ENCODE measurements around the gene CDCA8.
"Not testable (repeated sequence)": the region's sequence is repeated elsewhere in the genome, so short reads cannot be mapped to it uniquely, and the experiment has no call there.

Gene CDCA8

DNA sequence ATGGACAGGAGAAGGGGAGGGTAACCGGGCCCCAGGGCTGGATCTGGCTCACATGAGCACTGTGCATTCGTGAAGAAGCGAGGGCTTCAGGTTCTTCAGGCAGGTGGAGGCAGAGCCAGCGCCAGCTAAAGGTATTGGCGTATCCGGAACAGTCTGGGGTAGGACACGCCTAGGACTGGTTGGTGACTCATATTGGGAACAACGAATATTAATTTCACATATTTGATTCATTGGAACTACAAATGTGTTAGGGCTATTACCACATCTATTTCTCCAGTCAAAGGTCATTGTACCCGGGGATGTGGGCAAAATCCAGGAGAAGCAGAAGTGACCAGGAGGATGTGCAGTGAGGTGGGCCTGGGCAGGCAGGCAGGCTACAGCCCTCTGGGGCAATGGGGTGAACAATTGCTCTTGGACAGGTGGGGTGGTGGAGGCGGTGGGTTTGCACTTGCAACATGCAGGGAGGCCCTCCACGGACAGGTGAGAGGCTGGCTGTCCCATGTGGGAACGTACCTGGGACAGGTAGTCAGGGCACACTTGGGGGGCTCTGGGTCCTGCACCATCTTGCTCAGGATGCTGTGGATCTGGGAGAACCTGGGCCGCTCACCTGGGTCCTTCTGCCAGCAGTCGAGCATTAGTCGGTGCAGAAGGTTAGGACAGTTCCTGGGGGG, 26.7 kb downstream of the CDCA8 start:
- no peak for DNase-seq

DNA sequence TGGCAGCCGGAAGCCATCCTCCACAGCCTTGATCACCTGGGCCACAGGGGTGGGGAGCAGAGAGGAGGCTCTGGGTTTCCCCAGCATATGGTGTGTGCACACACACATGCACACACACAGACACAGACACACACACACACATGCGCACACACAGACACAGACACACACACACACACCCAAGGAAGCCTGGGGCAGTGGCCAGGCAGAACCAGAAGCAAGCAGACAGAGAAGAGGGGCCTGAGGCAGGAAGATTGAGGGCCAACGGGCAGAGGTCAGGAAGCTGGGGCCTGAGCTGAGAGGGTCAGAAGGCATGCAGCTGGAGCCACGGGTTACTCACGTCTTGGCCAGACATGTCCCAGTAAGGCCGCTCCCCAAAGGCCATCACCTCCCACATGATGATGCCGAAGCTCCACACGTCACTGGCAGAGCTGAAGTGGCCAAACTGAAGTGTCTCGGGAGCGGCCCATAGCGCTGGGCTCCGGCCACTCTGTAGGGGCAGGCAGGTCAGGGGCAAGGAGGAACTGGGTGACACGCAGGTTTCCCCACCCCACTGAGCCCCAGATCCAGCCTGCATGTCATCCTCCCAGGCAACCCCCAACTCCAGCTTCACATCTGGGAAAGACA, 27.4 kb downstream of the CDCA8 start:
- no peak for DNase-seq

DNA sequence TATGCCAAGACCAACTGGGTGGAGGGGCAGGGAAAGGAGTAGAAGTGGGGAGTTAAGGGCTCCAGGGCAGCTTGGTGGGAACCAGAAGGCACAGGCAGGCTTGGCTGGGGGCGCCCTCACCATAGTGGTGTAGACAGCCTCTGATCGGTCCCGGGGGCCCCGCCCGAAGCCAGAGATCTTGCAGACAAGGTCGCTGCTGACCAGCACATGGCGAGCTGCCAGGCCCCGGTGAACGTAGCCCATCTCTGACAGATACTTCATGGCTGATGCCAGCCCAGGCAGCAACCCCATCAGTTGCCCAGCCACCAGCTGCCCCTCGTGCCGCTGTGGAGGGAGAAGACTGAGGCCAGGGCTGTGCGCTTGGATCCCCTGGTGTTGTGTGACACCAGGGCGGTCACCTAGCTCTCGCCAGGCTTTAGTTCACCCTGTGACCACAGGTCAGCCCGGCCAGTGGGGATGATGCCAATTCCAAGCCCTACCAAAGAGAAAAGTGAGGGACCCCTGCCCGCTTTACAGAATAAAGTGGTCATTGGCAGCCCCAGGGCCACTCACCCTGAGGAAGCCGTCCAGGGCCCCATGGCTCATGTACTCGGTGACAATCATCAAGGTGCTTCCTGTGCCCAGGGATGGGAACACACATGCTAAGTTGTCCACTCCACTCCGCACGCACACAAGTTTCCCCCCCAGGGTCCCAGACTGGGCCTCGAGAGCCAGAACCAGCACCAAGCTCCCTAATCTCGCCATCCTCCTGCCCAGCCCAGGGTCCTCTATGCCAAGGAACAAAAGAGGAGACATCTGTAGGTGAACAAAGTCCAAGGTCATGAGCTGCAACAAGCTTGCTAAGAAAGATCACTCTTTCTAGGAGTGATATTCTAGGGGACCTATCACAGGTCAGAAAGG, 28.2 kb downstream of the CDCA8 start:
- DNase-seq: no peak

DNA sequence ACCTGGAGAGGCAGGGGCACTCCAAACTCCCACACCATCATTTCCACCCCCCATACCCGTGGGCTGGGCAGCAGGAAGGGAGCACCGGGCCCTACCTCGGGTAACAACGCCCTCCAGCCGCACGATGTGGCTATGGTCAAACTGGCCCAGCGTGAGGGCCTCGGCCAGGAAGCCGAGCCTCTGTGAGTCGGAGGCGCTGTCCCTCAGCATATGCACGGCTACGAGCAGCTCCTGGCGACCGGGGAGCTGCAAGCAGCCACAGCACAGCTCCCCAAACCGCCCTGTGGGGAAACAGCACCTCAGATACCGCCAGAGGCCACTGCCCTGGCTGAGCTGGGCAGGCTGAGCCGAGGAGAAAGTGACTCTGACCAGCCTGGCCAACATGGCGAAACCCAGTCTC, 29.2 kb downstream of the CDCA8 start:
- no peak for DNase-seq

DNA sequence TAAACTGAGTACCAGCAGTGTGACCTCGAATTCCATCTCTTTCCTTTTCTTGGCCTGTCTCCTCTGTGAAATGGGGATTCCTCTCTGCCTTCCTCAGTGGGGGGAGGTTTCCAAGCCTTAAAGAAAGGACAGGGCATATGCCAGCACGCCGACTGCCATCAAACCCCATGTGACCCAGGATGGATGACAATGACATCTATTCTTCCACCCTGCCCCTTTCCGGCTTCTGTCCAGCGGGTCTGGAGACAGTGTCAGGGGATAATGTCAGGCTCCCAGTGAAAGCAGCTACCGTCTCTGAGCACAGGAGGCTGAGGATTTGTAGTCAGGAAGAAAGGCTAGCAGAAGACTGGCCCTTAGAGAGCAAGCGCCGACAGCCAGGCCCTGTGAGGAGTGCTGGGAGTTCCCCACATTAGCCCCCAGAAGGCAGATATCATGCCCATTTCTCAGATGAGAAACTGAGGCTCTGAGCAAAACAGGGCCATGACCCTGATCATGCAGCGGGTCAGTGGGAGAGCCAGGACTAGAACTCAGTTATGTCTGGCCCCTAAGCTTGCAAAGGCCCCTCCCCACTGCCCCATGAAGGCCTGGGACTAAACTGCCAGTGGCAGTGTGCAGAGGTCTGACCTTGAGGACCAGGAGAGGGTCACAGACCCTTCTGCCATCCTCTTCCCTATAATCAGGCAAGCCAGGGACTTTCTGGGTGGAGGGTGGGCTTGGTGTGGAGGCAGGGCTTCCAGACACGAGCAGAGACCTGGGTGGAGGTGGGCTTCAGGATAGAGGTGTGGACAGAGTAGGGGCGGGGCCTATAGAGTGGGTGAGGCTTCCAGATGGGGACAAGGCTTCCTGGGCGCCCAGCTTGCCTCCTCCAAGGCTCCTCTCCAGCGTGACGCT, 30.1 kb downstream of the CDCA8 start:
- DNase-seq: no peak

DNA sequence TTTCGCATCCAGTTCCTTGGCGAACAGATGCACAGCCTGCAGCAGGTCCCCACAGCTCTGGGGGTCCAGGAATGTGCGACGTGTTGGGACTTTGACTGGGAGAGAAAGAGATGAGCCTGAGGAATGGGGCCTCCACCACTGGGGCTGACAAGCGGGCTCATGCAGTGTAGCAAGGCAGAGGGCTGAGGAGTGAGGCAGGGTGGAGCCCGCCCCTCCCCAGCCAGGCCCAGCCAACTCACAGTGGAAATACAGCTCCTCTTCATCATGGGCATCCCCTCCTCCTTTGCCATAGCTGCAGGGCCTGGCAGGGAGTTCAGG, 30.7 kb downstream of the CDCA8 start:
- DNase-seq: no peak

DNA sequence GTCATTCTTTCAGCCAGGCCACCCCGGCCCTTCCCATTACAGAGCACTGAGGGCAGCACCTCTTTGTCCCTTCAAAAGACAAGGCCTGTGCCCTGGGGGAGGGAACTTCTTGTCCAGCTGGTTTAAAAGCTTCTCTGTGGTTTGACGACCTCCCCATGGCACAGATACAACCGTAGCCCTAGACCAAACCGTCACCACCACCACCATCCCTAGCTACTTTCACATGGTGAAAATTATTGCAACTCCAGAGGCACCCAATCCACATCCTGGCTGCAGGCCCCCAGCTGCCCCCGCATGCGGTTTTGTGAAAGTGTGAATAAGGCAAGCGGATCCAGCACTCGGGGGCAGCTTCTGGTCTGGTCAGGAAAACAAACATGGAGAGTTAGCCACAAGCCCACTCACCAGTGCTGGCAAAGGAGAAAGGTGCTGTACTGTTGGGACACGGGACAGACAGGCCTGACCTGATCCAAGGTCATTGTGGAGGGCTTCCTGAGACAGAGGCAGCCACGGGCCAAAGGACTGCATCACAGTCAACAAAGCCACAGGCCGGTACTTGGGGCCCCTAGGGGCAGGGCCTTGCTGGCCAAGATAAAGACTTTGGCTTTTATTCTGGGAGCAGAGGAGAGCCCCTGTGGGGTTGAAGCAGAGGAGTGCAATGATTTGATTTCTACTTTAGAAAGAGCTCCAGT, 31.2 kb downstream of the CDCA8 start:
- no peak for DNase-seq

DNA sequence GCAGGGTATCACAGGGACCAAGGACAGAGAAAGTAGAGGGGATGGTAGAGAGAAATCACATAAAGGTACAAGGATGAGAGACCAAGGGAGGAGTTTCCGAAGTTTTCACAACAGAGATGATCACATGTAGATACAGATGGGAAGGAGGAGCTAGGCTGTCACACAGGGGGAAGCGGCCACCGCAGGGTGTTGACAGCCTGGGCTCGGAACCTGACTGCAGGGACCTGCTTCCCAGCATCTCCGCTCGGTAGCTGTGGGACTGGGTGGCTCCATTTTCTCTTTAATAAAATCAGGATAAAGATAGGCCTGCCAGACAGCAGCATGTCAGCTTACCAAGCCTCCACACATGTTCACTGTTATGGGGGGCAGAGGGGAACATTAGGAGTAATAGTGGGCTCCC, 32.3 kb downstream of the CDCA8 start:
- no peak for DNase-seq

DNA sequence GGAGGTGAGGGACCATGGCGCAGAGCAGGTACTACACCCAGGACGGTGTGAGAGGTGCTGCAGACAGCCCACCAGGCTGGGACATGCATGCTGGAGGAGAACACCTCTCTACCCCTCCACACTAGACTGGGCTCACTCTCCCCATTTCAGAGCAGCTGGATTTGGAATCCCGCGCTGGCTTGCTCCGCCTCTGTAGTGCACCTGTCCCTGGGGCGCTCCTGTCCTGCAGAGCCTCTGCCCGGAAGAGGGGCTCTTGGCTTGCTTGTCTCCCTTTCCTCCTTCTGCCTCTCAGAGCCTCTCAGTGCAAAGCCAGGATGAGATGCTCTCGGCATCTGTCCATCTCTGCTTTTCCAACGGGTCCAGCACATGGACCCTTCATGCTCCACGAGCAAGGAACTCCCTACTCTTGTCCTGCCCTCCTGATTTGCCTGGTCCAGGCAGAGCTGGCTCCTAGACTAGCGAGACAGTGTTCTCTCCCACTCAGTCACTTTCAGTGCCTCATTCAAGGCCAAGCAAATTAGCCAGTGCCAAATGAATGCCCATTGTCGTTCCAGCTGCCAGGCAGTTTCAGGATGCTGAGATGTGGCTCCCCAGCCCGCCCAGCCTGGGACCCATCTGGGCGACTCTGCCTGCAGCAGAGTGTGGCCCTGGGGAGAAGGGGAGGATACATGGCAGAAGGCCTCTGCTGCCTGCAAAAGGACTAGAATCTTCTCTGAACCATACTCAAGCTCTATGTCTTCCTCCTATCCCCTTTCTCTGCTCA, 33.7 kb downstream of the CDCA8 start:
- DNase-seq: no peak

DNA sequence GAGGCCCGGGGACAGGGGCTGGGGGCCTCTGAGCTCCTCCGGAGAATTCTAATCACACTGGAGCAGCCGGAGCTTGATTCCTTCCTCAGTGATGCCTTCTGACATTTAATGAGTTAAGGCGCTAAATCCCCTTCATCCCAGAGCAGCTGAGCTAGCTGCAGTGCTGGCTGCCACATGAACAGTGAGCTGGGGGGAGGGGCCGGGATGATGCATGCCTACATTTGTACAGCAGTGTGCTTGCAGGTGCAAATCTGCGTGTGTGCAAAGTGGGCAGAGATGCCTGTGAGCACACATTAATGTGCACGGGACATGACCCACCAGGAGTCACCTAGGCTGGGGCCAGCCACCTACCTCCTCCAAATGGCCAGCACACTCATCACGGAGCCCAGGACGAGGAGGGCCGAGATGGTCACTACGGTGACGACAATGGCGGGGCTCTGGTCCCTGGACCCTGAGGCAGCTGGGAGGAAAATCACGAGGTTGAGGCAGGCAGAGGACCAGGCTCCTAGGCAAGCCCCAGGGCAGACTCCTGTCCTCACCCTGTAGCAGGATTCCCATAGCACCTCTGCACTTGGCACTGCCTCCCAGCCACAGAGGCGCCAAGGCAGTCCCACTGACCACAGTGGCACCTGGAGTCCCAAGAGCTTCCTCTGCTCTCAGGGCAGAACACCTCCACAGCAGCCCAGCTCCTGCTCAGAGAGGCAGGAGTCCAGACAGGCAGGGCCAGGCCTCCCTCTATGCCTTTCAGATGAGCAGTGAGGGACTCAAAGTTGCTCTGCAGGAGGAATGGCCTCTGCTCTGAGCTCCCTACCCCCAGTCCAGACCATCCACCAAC, 34.7 kb downstream of the CDCA8 start:
- no peak for DNase-seq

DNA sequence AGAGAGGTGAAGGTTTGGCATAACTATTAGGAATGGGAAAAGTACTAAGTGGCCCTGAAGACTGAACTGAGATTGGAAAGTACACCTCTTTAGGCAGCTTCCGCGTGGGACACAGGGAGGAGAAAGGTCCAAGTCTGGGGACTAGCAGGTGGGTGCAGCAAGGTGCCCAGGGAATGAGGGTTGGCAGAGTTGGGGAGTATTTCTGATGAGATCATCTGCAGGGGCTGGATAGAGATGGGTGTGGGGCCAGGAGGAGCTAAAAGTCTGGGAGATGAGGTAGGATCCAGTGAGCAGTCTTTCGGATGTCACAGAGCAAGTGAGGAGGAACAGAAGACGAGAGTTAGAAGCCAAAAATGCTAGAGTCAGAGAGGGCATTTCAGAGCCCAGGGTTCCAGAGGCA, 36.1 kb downstream of the CDCA8 start:
- DNase-seq: no peak

DNA sequence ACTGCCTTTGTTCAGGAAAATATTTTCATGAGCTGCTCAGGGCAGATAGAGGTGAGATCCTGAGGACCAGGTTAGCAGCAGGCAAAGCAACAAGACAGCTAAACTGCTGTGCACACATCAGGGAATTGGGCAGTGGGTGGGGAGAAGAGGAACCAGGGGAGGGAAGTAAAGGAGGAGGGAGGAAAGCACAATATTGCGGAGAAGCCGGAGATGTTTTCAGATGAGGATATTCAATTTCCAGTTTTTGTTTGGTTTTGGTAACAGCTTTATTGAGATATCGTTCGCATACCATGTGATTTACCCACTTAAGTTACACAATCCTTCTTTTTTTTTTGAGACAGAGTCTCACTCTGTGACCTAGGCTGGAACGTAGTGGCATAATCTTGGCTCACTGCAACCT, 38.1 kb downstream of the CDCA8 start:
- DNase-seq: no peak

DNA sequence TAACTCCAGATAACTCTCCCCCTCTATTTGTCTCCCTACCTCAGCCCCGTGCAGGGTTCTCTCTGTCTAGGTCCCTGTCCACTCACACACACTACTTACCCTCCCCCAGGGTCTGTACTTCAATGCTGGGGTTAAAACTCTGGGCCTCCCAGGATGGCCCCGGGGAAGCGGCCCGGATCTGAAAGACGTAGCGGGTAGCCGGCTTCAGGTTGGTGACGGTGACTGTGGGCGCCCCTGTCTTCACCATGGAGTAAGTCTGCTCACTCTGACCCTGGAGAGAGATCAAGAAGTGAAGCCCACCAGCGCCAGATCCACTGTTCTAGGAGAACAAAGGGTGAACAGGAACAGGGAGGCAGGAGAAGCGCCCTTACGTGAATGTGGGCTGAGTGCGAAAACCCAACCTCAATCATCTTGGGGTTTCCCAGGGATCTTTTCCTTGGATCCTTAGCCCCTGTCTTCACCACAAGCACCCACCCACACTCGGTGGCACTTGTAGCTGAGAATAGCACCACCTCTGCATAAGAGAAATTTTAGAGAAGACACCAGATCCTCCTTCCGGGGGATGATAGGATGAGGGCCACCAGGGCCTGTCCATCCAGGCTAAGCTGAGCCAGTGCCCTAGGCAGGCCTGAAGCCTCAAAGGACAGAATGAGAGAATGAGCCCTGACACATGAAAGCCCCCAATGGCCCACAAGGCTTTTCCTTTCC, 39.1 kb downstream of the CDCA8 start:
- no peak for DNase-seq

DNA sequence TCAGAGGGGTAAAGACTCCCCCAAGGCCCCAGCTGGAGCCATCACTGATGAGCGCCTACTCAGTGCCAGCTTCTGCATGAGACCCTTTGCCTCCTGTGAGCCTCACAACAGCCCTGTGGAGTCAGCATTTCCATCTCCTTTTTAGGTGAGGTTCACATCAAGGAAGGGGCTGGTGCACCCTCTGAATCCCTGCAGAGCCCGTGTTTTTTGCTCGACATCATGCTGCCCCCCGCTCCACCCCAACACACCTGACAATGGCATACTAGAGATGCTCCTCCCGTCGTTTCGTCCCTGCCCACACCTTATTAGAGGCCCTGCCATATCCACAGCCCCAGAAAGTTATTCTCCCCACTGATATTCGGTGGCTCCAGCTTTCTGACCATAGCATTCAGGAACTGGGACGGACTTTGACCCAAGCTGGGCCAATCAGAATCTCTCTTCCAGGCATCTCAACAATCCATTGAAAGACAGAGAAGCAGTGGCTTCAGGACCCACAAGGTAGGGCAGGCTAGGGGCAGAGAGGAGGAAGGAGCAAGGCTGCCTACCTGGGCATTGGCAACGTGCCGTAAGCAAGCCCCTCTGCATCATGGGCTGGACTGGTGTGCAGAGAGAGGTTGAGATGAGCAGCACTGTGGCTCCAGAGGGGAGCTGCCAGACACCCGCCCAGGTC, 39.9 kb downstream of the CDCA8 start:
- no peak for DNase-seq

DNA sequence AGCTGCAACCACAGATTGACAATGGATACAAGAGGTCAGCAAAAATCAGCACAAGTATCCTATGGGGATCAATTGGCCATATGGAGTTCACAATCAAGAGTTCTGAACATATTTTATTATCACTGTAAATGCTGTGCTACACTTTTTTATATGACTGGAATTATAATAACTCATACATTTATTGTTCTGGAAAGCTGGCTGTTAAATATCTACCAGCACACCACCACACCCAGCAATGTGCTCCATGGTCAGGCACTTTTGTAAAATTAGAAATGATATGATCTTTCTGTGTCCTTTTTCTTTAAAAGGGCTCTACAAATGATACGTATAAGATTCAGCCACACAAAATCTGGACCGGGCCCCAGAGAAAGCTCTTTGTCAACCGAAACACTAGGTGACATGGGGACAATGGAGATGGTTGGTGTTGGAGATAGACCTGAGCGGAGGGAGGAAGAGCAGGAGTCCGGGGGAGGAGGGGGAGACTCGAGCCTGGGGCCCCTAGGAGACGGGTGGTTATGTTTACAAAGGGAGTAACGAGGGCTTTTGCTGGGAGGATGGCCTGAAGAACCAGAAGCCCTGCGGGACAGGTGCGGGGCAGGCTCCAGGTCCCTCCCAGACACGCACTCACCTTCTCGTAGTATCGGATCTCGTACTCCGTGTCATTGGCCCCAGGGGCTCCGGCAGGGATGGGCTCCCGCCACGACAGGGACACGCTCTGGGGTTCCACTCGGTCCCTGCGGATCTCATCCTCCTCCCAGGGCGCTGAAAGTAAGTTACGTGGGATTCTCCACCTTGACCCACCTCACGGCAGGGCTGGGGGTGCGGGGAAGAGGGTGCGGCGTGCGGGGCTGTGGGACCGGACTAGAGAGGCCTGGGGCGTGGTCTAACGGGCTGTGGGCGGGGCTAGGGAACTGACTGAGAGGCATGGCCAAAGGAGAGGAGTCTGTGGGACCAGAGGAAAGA, 42.6 kb downstream of the CDCA8 start:
- no peak for DNase-seq

DNA sequence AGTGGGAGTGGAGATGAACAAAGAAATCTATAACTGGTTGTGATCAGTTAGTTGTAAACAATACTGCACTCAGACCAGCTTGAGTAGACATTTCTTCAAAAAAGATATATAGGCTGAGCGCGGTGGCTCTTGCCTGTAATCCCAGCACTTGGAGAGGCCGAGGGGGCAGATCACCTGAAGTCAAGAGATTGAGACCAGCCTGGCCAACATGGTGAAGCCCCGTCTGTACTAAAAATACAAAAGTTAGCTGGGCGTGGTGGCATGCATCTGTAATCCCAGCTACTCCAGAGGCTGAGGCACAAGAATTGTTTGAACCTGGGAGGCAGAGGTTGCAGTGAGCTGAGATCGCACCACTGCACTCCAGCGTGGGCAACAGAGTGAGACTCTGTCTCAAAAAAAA, 45.7 kb downstream of the CDCA8 start:
- DNase-seq: not testable (repeated sequence)

DNA sequence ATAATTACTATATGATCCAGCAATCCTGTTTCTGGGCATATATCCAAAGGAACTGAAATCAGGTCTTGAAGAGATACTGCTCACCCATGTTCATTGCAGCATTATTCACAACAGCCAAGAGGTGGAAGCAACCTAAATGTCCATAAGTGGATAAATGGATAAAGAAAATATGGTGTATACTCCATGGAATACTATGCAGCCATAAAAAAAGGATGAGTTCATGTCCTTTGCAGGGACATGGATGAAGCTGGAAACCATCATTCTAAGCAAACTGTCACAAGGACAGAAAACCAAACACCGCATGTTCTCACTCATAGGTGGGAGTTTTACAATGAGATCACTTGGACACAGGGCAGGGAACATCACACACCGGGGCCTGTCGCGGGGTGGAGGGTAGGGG, 46.3 kb downstream of the CDCA8 start:
- not testable (repeated sequence) for DNase-seq

DNA sequence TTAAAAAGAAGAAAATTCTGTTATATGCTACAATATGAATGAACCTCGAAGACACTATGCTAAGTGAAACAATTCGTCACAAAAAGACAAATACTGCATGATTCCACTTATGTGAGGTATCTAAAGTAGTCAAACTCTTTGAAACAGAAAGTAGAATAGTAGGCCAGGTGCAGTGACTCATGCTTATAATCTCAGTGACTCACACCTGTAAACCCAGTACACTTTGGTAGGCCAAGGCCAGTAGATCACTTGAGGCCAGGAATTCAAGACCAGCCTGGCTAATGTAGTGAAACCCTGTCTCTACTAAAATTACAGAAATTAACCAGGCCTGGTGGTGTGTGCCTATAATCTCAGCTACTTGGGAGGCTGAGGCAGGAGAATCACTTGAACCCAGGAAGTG, 46.9 kb downstream of the CDCA8 start:
- DNase-seq: no peak
